HepG2 (cell line): ENCODE data around the gene TNFAIP2.

Experiments used
- ETS1 ChIP-seq: sonication (generic); formaldehyde crosslinking; IDR thresholded peaks from 2 replicates; pipeline ENCODE4 v1.4.0; 2020; ENCODE audit warnings: missing genetic modification reagents
- JUNB ChIP-seq: sonication (generic); formaldehyde crosslinking; IDR thresholded peaks from 2 replicates; pipeline ENCODE4 v1.8.0; 2022; ENCODE audit warnings: missing genetic modification reagents, mild to moderate bottlenecking, borderline replicate concordance
- PHF8 ChIP-seq: sonication (generic); formaldehyde crosslinking; IDR thresholded peaks from 2 replicates; pipeline ENCODE4 v1.5.0; 2020; ENCODE audit warnings: missing genetic modification reagents
- PREB ChIP-seq: sonication (generic); formaldehyde crosslinking; IDR thresholded peaks from 2 replicates; pipeline ENCODE4 v1.4.0; 2020; ENCODE audit warnings: missing genetic modification reagents
- SOX6 ChIP-seq, 2 experiments: fragments of 450-650 bp in 1 of 2; sonication (generic) in 1 of 2; formaldehyde crosslinking in 1 of 2; IDR thresholded peaks; 2 replicates each; pipeline versions ENCODE4 v1.4.0 to v1.6.1; 2017 to 2020; ENCODE audit warnings: antibody characterized with exemption in 1 of 2, mild to moderate bottlenecking in 1 of 2, missing genetic modification reagents in 1 of 2
- ZBTB43 ChIP-seq: sonication (generic); formaldehyde crosslinking; conservative IDR thresholded peaks from 2 replicates; pipeline ENCODE4 v1.4.0; 2020; ENCODE audit warnings: missing genetic modification reagents
- ZNF772 ChIP-seq: sonication (generic); formaldehyde crosslinking; IDR thresholded peaks from 2 replicates; pipeline ENCODE4 v1.5.0; 2020; ENCODE audit warnings: mild to moderate bottlenecking, missing genetic modification reagents
- ZSCAN30 ChIP-seq: sonication (generic); formaldehyde crosslinking; IDR thresholded peaks from 2 replicates; pipeline ENCODE4 v1.5.0; 2020; ENCODE audit warnings: mild to moderate bottlenecking, missing genetic modification reagents
- TF ChIP-seq, protein P1 (sequence below): sonication (generic); formaldehyde crosslinking; IDR thresholded peaks from 2 replicates; pipeline ENCODE4 v1.5.0; 2020; ENCODE audit warnings: mild to moderate bottlenecking, missing genetic modification reagents, moderate library complexity

- TF ChIP-seq JUNB (CRISPR knock-in tag) (no peak), PHF8 (CRISPR knock-in tag) (no peak), PREB (CRISPR knock-in tag) (no peak), ZSCAN30 (no peak), ZBTB43 (CRISPR knock-in tag) (no peak), ETS1 (CRISPR knock-in tag) (no peak), SOX6 (IDR thresholded peaks at IDR 0.05) (no peak), SOX6 (CRISPR knock-in tag; IDR thresholded peaks at IDR 0.05) (no peak), ZNF772 (CRISPR knock-in tag) (no peak)
- TF ChIP-seq, protein P1, sequence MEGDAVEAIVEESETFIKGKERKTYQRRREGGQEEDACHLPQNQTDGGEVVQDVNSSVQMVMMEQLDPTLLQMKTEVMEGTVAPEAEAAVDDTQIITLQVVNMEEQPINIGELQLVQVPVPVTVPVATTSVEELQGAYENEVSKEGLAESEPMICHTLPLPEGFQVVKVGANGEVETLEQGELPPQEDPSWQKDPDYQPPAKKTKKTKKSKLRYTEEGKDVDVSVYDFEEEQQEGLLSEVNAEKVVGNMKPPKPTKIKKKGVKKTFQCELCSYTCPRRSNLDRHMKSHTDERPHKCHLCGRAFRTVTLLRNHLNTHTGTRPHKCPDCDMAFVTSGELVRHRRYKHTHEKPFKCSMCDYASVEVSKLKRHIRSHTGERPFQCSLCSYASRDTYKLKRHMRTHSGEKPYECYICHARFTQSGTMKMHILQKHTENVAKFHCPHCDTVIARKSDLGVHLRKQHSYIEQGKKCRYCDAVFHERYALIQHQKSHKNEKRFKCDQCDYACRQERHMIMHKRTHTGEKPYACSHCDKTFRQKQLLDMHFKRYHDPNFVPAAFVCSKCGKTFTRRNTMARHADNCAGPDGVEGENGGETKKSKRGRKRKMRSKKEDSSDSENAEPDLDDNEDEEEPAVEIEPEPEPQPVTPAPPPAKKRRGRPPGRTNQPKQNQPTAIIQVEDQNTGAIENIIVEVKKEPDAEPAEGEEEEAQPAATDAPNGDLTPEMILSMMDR (CRISPR knock-in tag) = no peak
These were observed 39.0 kb upstream of the TNFAIP2 start, which contains the start of gene LBHD2 for GRCh38 chr14:103084021-103084919.
